Measurements from ENCODE around the gene TAS1R3. TPM values are rescaled to one million over a fixed set of nuclear protein-coding genes. Genes with fewer than 3 reads are reported as not detected.

Gene TAS1R3
- total RNA-seq, 4 donors from 2014 or later = 0.13 to 0.57 (median 0.30) TPM

GRCh38 chr1:1342584-1343115, 11.6 kb downstream of the TAS1R3 start:
- DNase-seq = no peak
- intact Hi-C loops (cut with DNase I) = no loop called here
- Histone ChIP-seq H3K4me3 (no peak overlapping the region), H3K9me3 (no peaks in the 10 kb centered on the region), H3K27me3 (no peaks in the 10 kb centered on the region), H3K36me3 (peaks cover 19 to 49% (median 36%) of the 10 kb centered on the region in 3 donors), H3K4me1 (peaks cover 33 to 66% (median 39%) of the 10 kb centered on the region in 3 donors), H3K27ac (no peak overlapping the region)
- 86 to 92% methylated on average over 5 to 13 of the region's 18 CpGs for WGBS, 2 donors
- TF ChIP-seq CTCF (IDR thresholded peaks at IDR 0.05) (no peak), POLR2A (IDR thresholded peaks at IDR 0.05) (no peak)

- peaks cover 7 to 37% (median 24%) of the 10 kb centered on the region in 3 donors for H3K36me3 ChIP-seq
- WGBS, 2 donors = 80% methylated on average over 1 of the region's 24 CpGs; no CpG with 5 or more reads in 1 of the 2 donors
- intact Hi-C loops (cut with DNase I) = no loop called here
- H3K27ac ChIP-seq = peak overlapping the region; percentile 92 to 95 (median 94)
- DNase-seq = no peak
- TF ChIP-seq POLR2A (IDR thresholded peaks at IDR 0.05) (no peak), CTCF (IDR thresholded peaks at IDR 0.05) (no peak)
- no peaks in the 10 kb centered on the region for H3K9me3 ChIP-seq
- H3K4me1 ChIP-seq = peaks cover 40 to 64% (median 50%) of the 10 kb centered on the region in 3 donors
- H3K27me3 ChIP-seq = no peaks in the 10 kb centered on the region
- H3K4me3 ChIP-seq = peak overlapping the region in 3 of 4 donors; percentile 27 to 89 (median 29)
These were observed 12.8 kb downstream of the TAS1R3 start for GRCh38 chr1:1343811-1344421.

GRCh38 chr1:1344655-1345361, 13.7 kb downstream of the TAS1R3 start:
- TF ChIP-seq POLR2A (IDR thresholded peaks at IDR 0.05) (no peak), CTCF (IDR thresholded peaks at IDR 0.05) (peak in 4 of 6 experiments; percentile 24 to 40 (median 32))
- DNase-seq = no peak
- Histone ChIP-seq H3K9me3 (no peaks in the 10 kb centered on the region), H3K4me1 (peaks cover 40 to 64% (median 50%) of the 10 kb centered on the region in 3 donors), H3K27ac (peak overlapping the region; percentile 92 to 95 (median 94)), H3K4me3 (peak overlapping the region; percentile 8 to 89 (median 28)), H3K27me3 (no peaks in the 10 kb centered on the region), H3K36me3 (peaks cover 0 to 28% (median 17%) of the 10 kb centered on the region in 3 donors)
- intact Hi-C loops (cut with DNase I) = no loop called here
- WGBS, 2 donors = 30 to 76% methylated on average over 6 to 9 of the region's 15 CpGs

GRCh38 chr1:1345384-1345783, 14.3 kb downstream of the TAS1R3 start:
- Histone ChIP-seq H3K27me3 (no peaks in the 10 kb centered on the region), H3K27ac (peak overlapping the region; percentile 92 to 95 (median 94)), H3K4me1 (peaks cover 40 to 64% (median 50%) of the 10 kb centered on the region in 3 donors), H3K4me3 (peak overlapping the region; percentile 8 to 89 (median 18)), H3K9me3 (no peaks in the 10 kb centered on the region), H3K36me3 (peaks cover 0 to 22% (median 12%) of the 10 kb centered on the region in 3 donors)
- no peak for TF ChIP-seq POLR2A (IDR thresholded peaks at IDR 0.05)
- no peak for TF ChIP-seq CTCF (IDR thresholded peaks at IDR 0.05)
- intact Hi-C loops (cut with DNase I) = no loop called here
- DNase-seq = no peak
- no CpG with 5 or more reads among the region's 16 CpGs for WGBS, 2 donors
